Karpas-422 (cell line): ENCODE results near the gene FAM241A. TPM values are rescaled to one million over a fixed set of nuclear protein-coding genes. Genes with fewer than 3 reads are reported as not detected.

Experiments used
- DNase-seq: peaks from one replicate; pipeline ENCODE4 v3.0.0-alpha.2; 2015
- H2AFZ ChIP-seq: fragments of 200-600 bp; sonication (generic); 2 replicates; pipeline ENCODE4 v1.6.1; 2014; ENCODE audit warnings: antibody characterized with exemption, low read length, mixed read lengths
- H3K27ac ChIP-seq: fragments of 200-600 bp; sonication (generic); 2 replicates; pipeline ENCODE4 v1.5.1; 2014; ENCODE audit warnings: mild to moderate bottlenecking, low read length, moderate library complexity
- H3K27me3 ChIP-seq: fragments of 200-600 bp; sonication (generic); 2 replicates; pipeline ENCODE4 v1.6.1; 2014; ENCODE audit warnings: low read length, mixed read lengths
- H3K36me3 ChIP-seq: fragments of 200-600 bp; sonication (generic); 2 replicates; pipeline ENCODE4 v1.6.1; 2014; ENCODE audit warnings: low read length, mixed read lengths; ENCODE audit not compliant: insufficient read depth
- H3K4me1 ChIP-seq: fragments of 200-600 bp; sonication (generic); 2 replicates; pipeline ENCODE4 v1.6.1; 2014; ENCODE audit warnings: mild to moderate bottlenecking, low read length, mixed read lengths
- H3K4me2 ChIP-seq: fragments of 200-600 bp; sonication (generic); 2 replicates; pipeline ENCODE4 v1.6.1; 2014; ENCODE audit warnings: low read length, low read depth, mild to moderate bottlenecking; ENCODE audit not compliant: poor library complexity, severe bottlenecking
- H3K4me3 ChIP-seq: fragments of 200-600 bp; sonication (generic); 2 replicates; pipeline ENCODE4 v1.5.1; 2014; ENCODE audit warnings: mild to moderate bottlenecking, antibody characterized with exemption, low read length, mixed read lengths
- H3K79me2 ChIP-seq: fragments of 200-600 bp; sonication (generic); 2 replicates; pipeline ENCODE4 v1.6.1; 2014; ENCODE audit warnings: mild to moderate bottlenecking, low read length, mixed read lengths
- H3K9ac ChIP-seq: fragments of 200-600 bp; sonication (generic); 2 replicates; pipeline ENCODE4 v1.6.0; 2014; ENCODE audit warnings: low read length
- H3K9me2 ChIP-seq: fragments of 200-600 bp; sonication (generic), shearing (Covaris generic); replicated peaks from 2 replicates; pipeline ENCODE4 v1.6.0; 2014; ENCODE audit warnings: mild to moderate bottlenecking, low read length, moderate library complexity; ENCODE audit not compliant: insufficient read depth
- H3K9me3 ChIP-seq: fragments of 300-700, 200-600 bp; sonication (generic); 2 replicates; pipeline ENCODE4 v1.6.1; 2014; ENCODE audit warnings: low read length, mixed read lengths
- H4K20me1 ChIP-seq: fragments of 200-600 bp; sonication (generic); 2 replicates; pipeline ENCODE4 v1.6.1; 2014; ENCODE audit warnings: mild to moderate bottlenecking, antibody characterized with exemption, low read length, low read depth; ENCODE audit not compliant: insufficient read depth
- total RNA-seq: library from RNA; depleted of rRNA; stranded (reverse); fragments of >200 nt; shearing (Covaris generic); gene quantifications from 2 replicates; pipeline ENCODE4 v1.2.3, GENCODE V29; 2014; ENCODE audit warnings: low replicate concordance

Gene FAM241A
- total RNA-seq, 1 experiment from 2014 or later: 0.60 TPM

- H3K9me2 ChIP-seq: no peaks in the 10 kb centered on the region
- no peak overlapping the region for H3K4me2 ChIP-seq
- no peak overlapping the region for H3K27ac ChIP-seq
- no peaks in the 10 kb centered on the region for H4K20me1 ChIP-seq
- no peaks in the 10 kb centered on the region for H3K4me1 ChIP-seq
- no peak overlapping the region for H3K9ac ChIP-seq
- no peaks in the 10 kb centered on the region for H3K36me3 ChIP-seq
- no peak for DNase-seq
- H3K9me3 ChIP-seq: no peaks in the 10 kb centered on the region
- no peaks in the 10 kb centered on the region for H3K27me3 ChIP-seq
- no peak overlapping the region for H2AFZ ChIP-seq
- no peaks in the 10 kb centered on the region for H3K79me2 ChIP-seq
- no peak overlapping the region for H3K4me3 ChIP-seq
Measured at GRCh38 chr4:112183252-112183651, 38.0 kb downstream of the FAM241A start.

GRCh38 chr4:112184438-112184837 lies 39.2 kb downstream of the FAM241A start:
- no peak overlapping the region for H2AFZ ChIP-seq
- no peaks in the 10 kb centered on the region for H3K9me2 ChIP-seq
- no peaks in the 10 kb centered on the region for H4K20me1 ChIP-seq
- H3K4me3 ChIP-seq: no peak overlapping the region
- no peak overlapping the region for H3K4me2 ChIP-seq
- no peak for DNase-seq
- no peaks in the 10 kb centered on the region for H3K36me3 ChIP-seq
- no peak overlapping the region for H3K27ac ChIP-seq
- H3K9ac ChIP-seq: no peak overlapping the region
- H3K9me3 ChIP-seq: no peaks in the 10 kb centered on the region
- H3K79me2 ChIP-seq: no peaks in the 10 kb centered on the region
- H3K27me3 ChIP-seq: no peaks in the 10 kb centered on the region
- no peaks in the 10 kb centered on the region for H3K4me1 ChIP-seq

GRCh38 chr4:112185334-112185733 lies 40.1 kb downstream of the FAM241A start:
- DNase-seq: no peak
- H3K79me2 ChIP-seq: no peaks in the 10 kb centered on the region
- no peaks in the 10 kb centered on the region for H3K36me3 ChIP-seq
- H3K9me2 ChIP-seq: no peaks in the 10 kb centered on the region
- no peak overlapping the region for H3K4me2 ChIP-seq
- H2AFZ ChIP-seq: no peak overlapping the region
- no peak overlapping the region for H3K9ac ChIP-seq
- no peaks in the 10 kb centered on the region for H3K4me1 ChIP-seq
- no peaks in the 10 kb centered on the region for H3K27me3 ChIP-seq
- no peak overlapping the region for H3K4me3 ChIP-seq
- no peaks in the 10 kb centered on the region for H4K20me1 ChIP-seq
- no peaks in the 10 kb centered on the region for H3K9me3 ChIP-seq
- H3K27ac ChIP-seq: no peak overlapping the region

GRCh38 chr4:112185740-112186670 lies 40.8 kb downstream of the FAM241A start:
- no peak for DNase-seq
- Histone ChIP-seq H3K27ac (no peak overlapping the region), H3K9me2 (no peaks in the 10 kb centered on the region), H3K9me3 (no peaks in the 10 kb centered on the region), H3K27me3 (no peaks in the 10 kb centered on the region), H3K9ac (no peak overlapping the region), H3K4me3 (no peak overlapping the region), H2AFZ (no peak overlapping the region), H3K4me1 (0 out of 2 replicates have a peak, but pooled peaks cover 3% of the 10 kb centered on the region), H3K4me2 (no peak overlapping the region), H4K20me1 (no peaks in the 10 kb centered on the region), H3K36me3 (no peaks in the 10 kb centered on the region), H3K79me2 (no peaks in the 10 kb centered on the region)

GRCh38 chr4:112189754-112190153 lies 44.5 kb downstream of the FAM241A start:
- H3K4me2 ChIP-seq: no peak overlapping the region
- H3K9me2 ChIP-seq: no peaks in the 10 kb centered on the region
- no peak for DNase-seq
- no peaks in the 10 kb centered on the region for H3K79me2 ChIP-seq
- 0 out of 2 replicates have a peak, but pooled peaks cover 3% of the 10 kb centered on the region for H3K4me1 ChIP-seq
- H3K36me3 ChIP-seq: no peaks in the 10 kb centered on the region
- H3K9ac ChIP-seq: no peak overlapping the region
- H3K27me3 ChIP-seq: no peaks in the 10 kb centered on the region
- H3K27ac ChIP-seq: no peak overlapping the region
- H2AFZ ChIP-seq: no peak overlapping the region
- H4K20me1 ChIP-seq: no peaks in the 10 kb centered on the region
- H3K4me3 ChIP-seq: no peak overlapping the region
- no peaks in the 10 kb centered on the region for H3K9me3 ChIP-seq

- Histone ChIP-seq H3K9ac (no peak overlapping the region), H3K4me2 (no peak overlapping the region), H3K79me2 (no peaks in the 10 kb centered on the region), H3K9me3 (no peaks in the 10 kb centered on the region), H3K36me3 (no peaks in the 10 kb centered on the region), H3K9me2 (no peaks in the 10 kb centered on the region), H2AFZ (no peak overlapping the region), H3K4me3 (no peak overlapping the region), H3K27me3 (no peaks in the 10 kb centered on the region), H4K20me1 (no peaks in the 10 kb centered on the region), H3K4me1 (0 out of 2 replicates have a peak, but pooled peaks cover 3% of the 10 kb centered on the region), H3K27ac (no peak overlapping the region)
- no peak for DNase-seq
Measured at GRCh38 chr4:112190684-112191083, 45.4 kb downstream of the FAM241A start.

GRCh38 chr4:112196461-112196860 lies 51.2 kb downstream of the FAM241A start:
- Histone ChIP-seq H3K4me2 (no peak overlapping the region), H4K20me1 (no peaks in the 10 kb centered on the region), H3K9me2 (no peaks in the 10 kb centered on the region), H3K27me3 (no peaks in the 10 kb centered on the region), H3K27ac (no peak overlapping the region), H3K4me1 (no peaks in the 10 kb centered on the region), H3K79me2 (no peaks in the 10 kb centered on the region), H3K36me3 (no peaks in the 10 kb centered on the region), H3K9me3 (no peaks in the 10 kb centered on the region), H3K4me3 (no peak overlapping the region), H2AFZ (no peak overlapping the region), H3K9ac (no peak overlapping the region)
- DNase-seq: no peak

GRCh38 chr4:112199041-112199440 lies 53.8 kb downstream of the FAM241A start:
- no peak overlapping the region for H2AFZ ChIP-seq
- no peak overlapping the region for H3K4me3 ChIP-seq
- no peaks in the 10 kb centered on the region for H3K36me3 ChIP-seq
- peaks cover 17% of the 10 kb centered on the region for H3K4me1 ChIP-seq
- H3K9me2 ChIP-seq: no peaks in the 10 kb centered on the region
- no peak overlapping the region for H3K27ac ChIP-seq
- no peaks in the 10 kb centered on the region for H3K9me3 ChIP-seq
- H3K79me2 ChIP-seq: no peaks in the 10 kb centered on the region
- no peak overlapping the region for H3K9ac ChIP-seq
- no peak for DNase-seq
- no peaks in the 10 kb centered on the region for H3K27me3 ChIP-seq
- H4K20me1 ChIP-seq: no peaks in the 10 kb centered on the region
- H3K4me2 ChIP-seq: no peak overlapping the region
